GM12873 (cell line): ENCODE results near the gene PLSCR2.

Experiments
- TF ChIP-seq, protein P1 (sequence below): IDR thresholded peaks from 2 replicates; pipeline ENCODE4 v1.5.1; 2012; ENCODE audit warnings: low read depth, mild to moderate bottlenecking, moderate library complexity, low read length, control low read depth; ENCODE audit not compliant: insufficient read depth; ENCODE audit errors: missing control alignments

PLSCR2 gene

DNA sequence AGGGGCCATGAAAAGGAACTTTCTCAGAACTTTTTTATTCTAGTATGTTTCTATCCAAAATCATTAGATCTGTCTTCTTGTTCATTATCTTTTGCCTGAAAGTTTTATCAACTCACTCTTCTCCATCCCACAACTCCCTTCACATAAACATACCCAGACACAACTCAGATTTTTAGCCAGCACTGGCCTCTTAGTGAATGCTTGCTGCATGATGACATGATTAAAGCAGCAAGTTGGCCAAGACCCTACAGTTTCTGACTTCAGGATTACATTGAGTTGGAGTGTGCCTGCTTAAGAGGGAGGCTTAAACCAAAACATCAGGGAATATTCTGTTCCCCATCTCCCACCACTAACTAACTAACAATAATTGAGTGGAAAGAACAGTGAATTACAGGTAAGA is 38.1 kb downstream of the PLSCR2 start:
- TF ChIP-seq, protein P1, sequence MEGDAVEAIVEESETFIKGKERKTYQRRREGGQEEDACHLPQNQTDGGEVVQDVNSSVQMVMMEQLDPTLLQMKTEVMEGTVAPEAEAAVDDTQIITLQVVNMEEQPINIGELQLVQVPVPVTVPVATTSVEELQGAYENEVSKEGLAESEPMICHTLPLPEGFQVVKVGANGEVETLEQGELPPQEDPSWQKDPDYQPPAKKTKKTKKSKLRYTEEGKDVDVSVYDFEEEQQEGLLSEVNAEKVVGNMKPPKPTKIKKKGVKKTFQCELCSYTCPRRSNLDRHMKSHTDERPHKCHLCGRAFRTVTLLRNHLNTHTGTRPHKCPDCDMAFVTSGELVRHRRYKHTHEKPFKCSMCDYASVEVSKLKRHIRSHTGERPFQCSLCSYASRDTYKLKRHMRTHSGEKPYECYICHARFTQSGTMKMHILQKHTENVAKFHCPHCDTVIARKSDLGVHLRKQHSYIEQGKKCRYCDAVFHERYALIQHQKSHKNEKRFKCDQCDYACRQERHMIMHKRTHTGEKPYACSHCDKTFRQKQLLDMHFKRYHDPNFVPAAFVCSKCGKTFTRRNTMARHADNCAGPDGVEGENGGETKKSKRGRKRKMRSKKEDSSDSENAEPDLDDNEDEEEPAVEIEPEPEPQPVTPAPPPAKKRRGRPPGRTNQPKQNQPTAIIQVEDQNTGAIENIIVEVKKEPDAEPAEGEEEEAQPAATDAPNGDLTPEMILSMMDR, result no peak

DNA sequence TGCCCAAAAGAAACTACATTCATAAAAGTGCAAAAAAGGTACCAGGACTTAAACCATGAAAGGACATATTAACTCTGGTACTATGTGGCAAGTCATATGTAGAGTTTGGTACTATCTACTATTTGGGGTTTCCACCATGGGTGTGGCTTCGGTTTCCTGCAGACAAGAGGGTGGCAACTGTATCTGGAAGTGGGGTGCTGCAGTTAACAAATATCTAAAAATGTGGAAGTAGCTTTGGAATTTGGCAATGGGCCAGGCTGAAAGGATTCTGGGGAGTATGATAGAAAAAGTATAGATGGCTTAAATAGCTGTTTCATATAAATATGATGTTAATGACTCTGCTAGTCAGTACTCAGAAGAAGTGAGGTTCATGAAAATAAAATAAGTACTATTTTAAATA is 44.0 kb downstream of the PLSCR2 start:
- TF ChIP-seq, protein P1, result no peak

DNA sequence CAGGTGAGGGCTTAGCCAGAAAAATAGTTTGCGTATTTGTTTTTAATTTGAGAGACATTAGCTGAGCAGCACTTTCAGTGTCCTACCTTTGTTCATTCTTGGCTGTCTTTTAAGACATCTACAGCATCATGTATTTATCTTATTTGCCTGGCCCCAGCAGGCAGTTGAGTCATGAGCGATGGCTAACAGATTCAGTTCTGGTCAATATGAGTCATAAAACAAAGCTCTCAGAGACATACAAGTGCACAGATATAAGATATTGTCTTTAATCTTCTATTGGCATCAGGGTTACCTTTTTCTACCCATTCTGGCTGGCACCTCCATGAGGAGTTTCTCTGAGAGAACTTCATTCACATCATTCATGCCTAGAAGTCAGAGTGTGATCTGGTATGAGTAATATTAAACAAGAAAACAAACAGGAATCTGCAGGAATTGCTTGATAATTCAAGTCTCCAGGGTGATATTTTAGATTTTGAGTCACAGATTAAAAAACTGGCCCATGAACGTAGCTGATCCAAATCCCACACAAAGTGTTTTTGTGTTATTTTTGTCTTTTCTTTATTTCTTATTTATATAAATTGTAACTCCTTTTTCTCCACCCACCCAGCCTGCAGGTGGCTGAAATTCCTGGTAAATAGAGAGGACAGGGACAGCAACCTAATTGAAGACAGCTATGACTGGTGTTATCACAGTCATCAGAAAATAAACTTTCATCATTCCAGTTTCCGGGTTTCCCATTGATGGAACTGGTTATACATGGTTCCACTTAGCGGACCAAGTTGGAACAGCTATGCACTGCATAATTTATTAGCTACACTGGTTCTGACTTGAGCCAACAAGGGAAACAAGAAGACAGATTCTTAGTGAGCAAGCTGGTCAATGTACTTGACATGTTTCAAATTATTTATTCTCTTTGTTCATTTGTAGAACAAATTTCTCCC is 47.3 kb downstream of the PLSCR2 start:
- TF ChIP-seq, protein P1, result no peak

DNA sequence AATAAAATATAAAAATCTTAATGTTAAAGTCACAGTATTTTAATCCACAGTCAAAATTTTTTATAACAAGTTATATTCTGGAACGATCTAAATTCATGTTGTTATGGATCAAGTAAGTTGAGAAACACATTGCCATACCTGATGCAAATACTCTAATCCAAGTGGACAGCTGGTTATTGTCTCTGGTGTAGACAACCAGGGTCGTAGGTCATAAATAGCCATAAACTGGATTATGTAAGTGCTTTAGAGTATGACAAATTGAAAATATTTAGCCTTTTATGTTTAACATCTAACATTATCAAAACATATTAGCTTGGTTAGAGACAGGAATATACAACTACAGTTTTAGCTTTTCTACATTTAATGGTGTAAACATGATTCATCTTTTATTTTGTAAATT is 53.0 kb downstream of the PLSCR2 start:
- TF ChIP-seq, protein P1, result no peak

DNA sequence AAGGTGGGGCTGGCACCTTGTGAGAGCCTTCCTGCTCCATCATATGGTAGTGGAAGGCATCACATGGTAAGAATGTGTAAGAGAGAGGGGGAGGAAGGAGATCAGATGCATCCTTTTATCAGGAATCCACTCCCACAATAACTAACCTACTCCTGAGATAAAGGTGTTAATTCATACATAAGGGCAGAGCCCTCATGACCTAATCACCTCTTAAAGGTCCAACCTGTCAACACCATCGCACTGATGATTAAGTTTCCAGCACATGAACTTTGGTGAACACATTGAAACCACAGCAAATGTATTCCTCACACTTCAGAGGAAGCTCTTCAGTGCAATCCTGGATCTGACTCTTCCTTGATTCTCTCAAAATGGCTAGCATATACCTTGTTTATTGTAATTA is 55.4 kb downstream of the PLSCR2 start:
- TF ChIP-seq, protein P1, result no peak

DNA sequence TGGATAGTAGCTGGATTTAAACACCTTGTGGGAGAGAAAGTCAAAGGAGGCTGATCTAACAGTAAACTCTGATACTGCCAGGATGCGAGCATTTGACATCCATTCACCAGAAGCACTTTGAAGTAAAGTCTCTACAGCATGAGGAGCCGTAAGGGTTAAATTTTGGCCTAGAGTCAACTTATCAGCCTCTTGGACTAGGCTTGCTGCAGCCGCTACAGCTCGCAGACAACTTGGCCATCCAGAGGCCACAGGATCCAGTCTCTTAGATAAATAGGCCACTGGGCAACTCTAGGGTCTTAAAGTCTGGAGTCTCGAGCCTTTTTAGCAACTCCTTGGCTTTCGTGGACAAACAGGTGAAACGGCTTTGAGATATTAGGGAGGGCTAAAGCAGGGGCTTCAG is 61.4 kb downstream of the PLSCR2 start:
- TF ChIP-seq, protein P1, result no peak

DNA sequence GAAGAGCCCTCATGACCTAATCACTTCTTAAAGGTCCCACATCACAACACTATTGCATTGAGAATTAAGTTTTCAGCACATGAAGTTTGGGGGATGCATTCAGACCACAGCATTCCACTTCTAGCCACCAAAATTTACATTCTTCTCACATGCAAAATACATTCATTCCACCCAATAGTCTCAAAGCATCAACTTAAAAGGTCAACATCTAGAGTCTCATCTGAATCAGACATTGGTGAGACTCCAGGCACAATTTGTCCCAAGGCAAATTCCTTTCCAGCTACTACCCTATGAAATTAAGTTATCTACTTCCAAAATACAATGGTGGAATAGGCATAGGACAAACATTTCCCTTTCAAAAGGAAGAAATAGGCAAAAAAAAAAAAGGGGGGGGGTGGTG is 64.9 kb downstream of the PLSCR2 start:
- TF ChIP-seq, protein P1, result no peak
